HG03354 (cell line): ENCODE measurements around the gene IFNAR2.
A peak's percentile ranks its signal among the peaks of the same experiment; 100 is the strongest.

Experiments used
- ATAC-seq: cut with Tn5 transposase; IDR thresholded peaks from one replicate; pipeline ENCODE4 v1.9.1; 2021; ENCODE audit warnings: mild to moderate bottlenecking; ENCODE audit not compliant: unreplicated experiment, poor library complexity, severe bottlenecking

Gene IFNAR2

GRCh38 chr21:33229784-33230544 is at the start of gene IFNAR2:
Gene IFNAR2, plus strand, starts transcription at chr21:33229938. Its CDS starts 11,985 bp downstream, at chr21:33241923.
- ATAC-seq: peak; percentile 66

GRCh38 chr21:33185852-33186251 is 43.9 kb upstream of the IFNAR2 start:
- no peak for ATAC-seq

DNA sequence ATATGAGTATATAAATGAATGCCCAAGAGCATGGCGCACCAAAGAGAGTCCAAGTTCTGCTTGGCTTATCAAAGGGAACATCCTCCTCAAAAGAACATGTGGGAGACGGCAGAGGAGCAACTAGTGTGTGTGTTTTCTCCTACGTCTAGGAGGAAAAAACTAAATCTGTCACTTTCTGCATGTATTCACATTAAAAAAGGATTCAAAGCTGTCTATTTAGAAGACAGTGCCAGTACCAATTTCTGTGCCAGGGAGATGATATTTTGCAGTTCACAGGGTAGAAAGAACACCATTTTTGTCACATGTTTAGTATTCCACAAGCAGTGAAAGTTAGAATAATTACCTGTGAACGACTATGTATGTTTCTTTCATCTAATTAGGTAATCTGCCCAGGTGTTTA is 42.5 kb upstream of the IFNAR2 start:
- ATAC-seq: no peak

- no peak for ATAC-seq
These were observed 40.5 kb upstream of the IFNAR2 start for GRCh38 chr21:33189237-33189636.

DNA sequence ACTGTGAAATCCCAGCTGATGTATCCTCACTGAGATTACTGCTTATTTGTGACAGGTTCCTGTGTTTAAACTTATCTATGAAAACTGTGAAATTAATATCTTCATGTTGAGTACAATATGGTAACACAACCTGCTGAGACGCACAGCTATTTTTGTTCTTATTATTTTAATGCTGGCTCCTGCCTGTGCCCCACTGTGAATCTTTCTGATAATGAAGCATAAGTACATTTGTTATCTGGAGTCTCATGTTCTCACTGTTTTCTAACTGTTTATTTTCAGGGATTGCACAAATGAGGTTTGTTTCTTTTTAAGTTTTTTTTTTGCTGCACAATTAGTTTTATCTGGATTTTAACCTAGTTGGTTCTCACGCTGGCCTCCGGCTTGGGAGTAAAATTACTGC is 39.9 kb upstream of the IFNAR2 start:
- ATAC-seq: no peak

DNA sequence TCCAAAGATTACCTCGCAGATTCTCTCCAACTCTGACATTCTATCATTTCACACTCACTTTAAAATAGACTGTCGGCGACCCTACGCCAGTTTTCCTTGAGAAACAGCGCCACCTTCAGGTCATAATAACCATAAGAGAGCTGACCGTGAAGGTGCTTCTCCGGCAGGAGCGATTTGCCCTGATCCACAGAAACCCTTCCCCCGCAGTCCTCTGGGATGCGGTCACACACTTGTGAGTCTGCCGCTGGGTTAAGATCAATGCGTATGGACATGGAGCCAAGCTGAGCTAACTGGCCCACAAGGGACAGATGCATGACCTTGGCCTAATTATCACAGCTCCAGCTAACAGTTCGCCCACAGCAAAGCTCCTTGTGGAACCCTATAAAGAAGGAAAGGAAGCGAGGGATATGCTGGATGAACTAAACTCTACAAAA is 32.8 kb upstream of the IFNAR2 start:
- ATAC-seq: no peak

- no peak for ATAC-seq
These were observed 32.2 kb upstream of the IFNAR2 start for GRCh38 chr21:33197496-33197895.

- no peak for ATAC-seq
These were observed 31.2 kb upstream of the IFNAR2 start for GRCh38 chr21:33198346-33199099.

GRCh38 chr21:33199100-33199464 is 30.7 kb upstream of the IFNAR2 start:
- ATAC-seq: no peak

- peak; percentile 74 for ATAC-seq
These were observed 30.1 kb upstream of the IFNAR2 start for GRCh38 chr21:33199516-33200217.

- no peak for ATAC-seq
These were observed 27.8 kb upstream of the IFNAR2 start for GRCh38 chr21:33201956-33202355.

GRCh38 chr21:33202464-33203363 is 27.0 kb upstream of the IFNAR2 start:
- ATAC-seq: no peak

- no peak for ATAC-seq
These were observed 26.4 kb upstream of the IFNAR2 start for GRCh38 chr21:33203371-33203724.

DNA sequence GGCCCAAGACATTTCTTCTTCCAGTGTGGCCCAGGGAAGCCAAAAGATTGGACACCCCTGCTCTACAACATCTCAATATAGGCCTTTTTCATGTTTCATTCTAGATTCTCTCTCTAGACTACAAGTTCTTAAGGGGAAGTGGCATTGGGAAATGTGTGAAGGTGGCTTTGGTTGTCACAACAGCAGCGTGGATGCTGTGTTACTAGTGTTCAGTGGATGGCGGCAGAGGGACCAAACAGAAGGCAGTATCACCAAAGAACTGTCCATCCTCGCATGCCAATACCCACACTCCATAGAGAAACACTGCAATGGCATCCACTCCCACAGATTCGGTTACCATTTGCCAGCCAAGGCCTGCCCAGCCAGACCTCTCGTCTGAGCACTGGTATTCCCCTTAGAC is 24.3 kb upstream of the IFNAR2 start:
- no peak for ATAC-seq

DNA sequence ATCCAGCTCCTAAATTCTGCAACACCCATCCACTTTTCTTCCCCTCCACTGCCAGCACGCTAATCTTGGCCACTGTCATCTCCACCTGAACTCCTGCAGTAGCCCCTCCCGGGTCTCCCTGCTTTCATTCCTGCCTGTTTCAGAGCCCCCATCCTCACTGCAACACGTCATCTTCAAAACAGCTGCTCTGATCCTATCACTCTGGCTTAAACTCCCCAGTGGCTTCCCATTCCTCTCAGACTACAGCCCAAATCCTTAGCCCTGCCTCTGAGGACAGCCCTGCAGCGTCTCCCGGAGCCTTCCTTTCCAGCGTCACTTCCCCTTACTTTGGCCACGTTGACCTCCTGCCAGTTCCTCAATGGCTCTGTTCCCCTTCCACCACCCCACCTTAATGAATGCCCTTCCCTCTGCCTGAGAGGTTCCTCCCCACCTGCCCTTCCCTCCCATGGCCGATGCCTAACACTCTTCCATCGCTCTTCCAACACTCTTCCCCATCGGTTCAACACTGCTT is 22.9 kb upstream of the IFNAR2 start:
- no peak for ATAC-seq

DNA sequence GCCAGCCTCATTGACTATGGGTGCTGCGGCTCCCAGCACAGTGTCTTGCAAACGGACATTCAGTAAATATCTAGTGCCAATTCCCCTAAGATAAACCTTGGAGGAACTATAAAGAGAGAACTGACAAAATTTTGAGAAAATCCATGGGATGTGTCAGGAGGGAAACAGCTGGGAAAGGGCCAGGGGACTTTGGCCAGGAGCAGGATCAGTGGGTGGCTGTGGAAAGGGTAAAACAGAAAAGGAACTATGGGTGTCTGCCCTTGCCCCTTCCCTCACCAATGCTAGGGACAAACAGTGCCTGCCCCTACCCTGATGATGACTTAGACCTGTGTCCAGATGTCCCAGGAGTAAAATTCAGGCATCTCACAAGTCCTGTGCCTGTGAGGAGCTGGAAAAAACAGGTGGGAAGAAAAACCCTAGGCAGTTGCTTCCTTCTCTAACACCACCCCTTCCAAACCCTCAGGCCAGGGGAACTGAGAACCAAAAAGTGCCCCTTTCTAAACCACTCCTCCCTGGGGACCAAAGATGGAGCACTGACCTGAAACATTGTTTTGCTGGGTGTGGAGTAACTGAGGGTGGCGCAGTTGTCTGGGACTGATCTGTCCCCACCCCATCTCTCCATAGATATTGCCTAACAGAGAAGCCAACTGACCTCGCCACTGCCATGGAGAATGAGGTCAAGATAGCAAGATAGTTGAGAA is 22.1 kb upstream of the IFNAR2 start:
- ATAC-seq: no peak

DNA sequence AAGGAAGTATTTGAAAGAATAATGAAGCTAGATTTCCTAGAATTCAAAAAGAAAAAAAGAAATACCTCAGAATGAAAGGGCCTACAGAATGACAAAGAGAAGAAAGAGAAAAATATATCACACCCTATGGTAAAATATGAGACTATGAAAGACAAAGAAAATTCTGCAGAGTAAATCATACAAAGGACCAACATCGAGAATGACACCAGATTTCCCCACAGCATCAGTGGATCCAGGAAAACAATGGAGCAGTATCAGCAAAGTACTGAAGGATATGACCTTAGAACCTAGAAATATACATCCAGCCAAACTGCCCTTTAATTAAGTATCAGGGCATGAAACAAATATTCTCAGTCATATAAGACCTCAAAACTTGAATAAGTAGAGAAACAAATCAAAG is 21.2 kb upstream of the IFNAR2 start:
- ATAC-seq: no peak

- no peak for ATAC-seq
These were observed 18.4 kb upstream of the IFNAR2 start for GRCh38 chr21:33211305-33211704.

DNA sequence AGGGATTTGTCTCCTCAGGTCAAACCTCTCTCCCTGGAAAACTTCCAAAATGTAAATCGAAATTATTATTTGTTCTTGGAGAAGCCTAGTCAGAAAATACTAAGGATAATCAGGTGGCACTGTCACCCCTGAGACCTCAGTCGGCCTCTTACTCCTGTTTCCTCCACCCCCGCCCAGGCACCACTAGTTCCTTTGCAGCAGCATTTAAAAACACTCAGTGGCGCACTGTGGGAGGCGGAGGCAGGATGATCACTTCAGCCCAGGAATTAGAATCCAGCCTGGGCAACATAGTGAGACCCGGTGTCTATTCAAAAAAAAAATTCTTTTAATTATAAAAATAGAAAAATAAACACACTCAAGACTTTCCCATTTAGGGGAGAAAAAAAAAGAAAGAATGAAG is 18.0 kb upstream of the IFNAR2 start:
- ATAC-seq: no peak
